Activated effector memory CD4-positive, alpha-beta T cell treated with anti-CD3 and anti-CD28 coated beads, Interleukin-2, amount 50 U/mL, for 16 hours (primary cell): ENCODE data around the gene CYP4V2.
"Not testable (repeated sequence)": the region's sequence is repeated elsewhere in the genome, so short reads cannot be mapped to it uniquely, and the experiment has no call there.

Source experiments
- DNase-seq: peaks from one replicate; pipeline ENCODE4 v3.0.0-alpha.2; 2020

Gene CYP4V2

GRCh38 chr4:186236126-186236525, 44.8 kb downstream of the CYP4V2 start:
- no peak for DNase-seq

GRCh38 chr4:186240452-186240847, 49.1 kb downstream of the CYP4V2 start:
- DNase-seq, result no peak

- DNase-seq, result no peak
These were observed 49.6 kb downstream of the CYP4V2 start for GRCh38 chr4:186240848-186241491.

GRCh38 chr4:186241616-186242015, 50.2 kb downstream of the CYP4V2 start:
- no peak for DNase-seq

GRCh38 chr4:186242031-186242430, 50.7 kb downstream of the CYP4V2 start:
- DNase-seq, result not testable (repeated sequence)

- no peak for DNase-seq
These were observed 52.0 kb downstream of the CYP4V2 start for GRCh38 chr4:186243331-186243730.

GRCh38 chr4:186244835-186245234, 53.5 kb downstream of the CYP4V2 start:
- DNase-seq, result no peak

GRCh38 chr4:186247062-186247752, 55.8 kb downstream of the CYP4V2 start:
- not testable (repeated sequence) for DNase-seq

- DNase-seq, result no peak
These were observed 57.3 kb downstream of the CYP4V2 start for GRCh38 chr4:186248643-186249042.

GRCh38 chr4:186249785-186250754, 58.7 kb downstream of the CYP4V2 start:
- DNase-seq, result no peak

- no peak for DNase-seq
These were observed 59.4 kb downstream of the CYP4V2 start for GRCh38 chr4:186250760-186251159.

- no peak for DNase-seq
These were observed 63.8 kb downstream of the CYP4V2 start for GRCh38 chr4:186255122-186255521.

GRCh38 chr4:186258216-186258811, 66.9 kb downstream of the CYP4V2 start:
- no peak for DNase-seq

- no peak for DNase-seq
These were observed 68.7 kb downstream of the CYP4V2 start for GRCh38 chr4:186260117-186260503.
